NCI-H510A treated with DMSO at 0.1 percent for 48 hours (cell line): ENCODE results near the gene LMOD1.

Experiments used
- DNase-seq: peaks from one replicate; lab custom pipeline; 2025; lab: John Stamatoyannopoulos, UW

LMOD1 gene

DNA sequence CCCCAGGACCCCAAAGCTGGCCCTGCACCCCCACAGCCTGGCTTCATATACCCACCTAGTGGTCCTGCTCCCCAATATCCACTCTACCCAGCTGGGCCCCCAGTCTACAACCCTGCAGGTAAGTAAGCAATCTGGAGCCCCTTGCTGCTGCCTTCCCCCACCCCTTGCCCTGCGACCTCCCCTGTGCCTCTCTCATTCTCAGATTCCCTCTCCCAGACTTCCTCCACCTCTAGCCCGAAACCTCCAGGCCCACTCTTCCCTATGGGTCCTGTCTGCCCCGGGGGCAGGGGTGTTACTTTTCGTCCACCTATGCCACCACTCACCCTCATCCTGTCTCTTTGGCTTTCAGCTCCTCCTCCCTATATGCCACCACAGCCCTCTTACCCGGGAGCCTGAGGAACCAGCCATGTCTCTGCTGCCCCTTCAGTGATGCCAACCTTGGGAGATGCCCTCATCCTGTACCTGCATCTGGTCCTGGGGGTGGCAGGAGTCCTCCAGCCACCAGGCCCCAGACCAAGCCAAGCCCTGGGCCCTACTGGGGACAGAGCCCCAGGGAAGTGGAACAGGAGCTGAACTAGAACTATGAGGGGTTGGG lies 54.8 kb downstream of the LMOD1 start:
- no peak for DNase-seq

DNA sequence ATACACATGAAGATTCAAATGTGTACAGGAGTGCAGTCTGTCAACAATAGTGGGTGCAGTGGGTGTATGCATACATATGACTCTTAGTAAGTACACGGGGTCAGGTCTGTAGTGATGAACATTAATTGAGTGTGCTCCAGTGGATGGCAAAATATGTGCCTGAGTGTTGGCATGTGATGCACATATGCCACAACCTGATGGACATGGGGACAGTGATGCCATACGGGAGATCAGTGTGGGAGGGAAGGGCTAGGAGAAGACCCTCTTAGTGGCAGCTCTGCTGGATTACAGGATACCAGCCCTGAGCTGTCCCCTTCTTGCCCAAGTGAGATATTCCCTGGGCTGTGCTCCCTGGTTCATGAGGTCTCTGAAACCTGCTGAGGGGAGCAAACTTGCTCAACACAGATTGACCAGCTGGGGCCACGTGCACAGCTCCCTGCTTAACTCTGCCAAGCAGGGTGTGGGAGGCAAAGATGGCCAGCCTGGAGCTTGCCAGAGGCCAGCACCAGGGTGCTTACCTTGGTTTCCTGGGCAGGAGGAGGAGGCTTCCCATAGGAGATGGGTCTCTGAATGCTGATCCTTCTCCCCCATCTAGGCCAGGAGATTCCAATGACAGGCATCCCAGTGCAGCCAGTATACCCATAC lies 55.4 kb downstream of the LMOD1 start:
- DNase-seq = no peak

- DNase-seq = no peak
These were observed 56.1 kb downstream of the LMOD1 start for GRCh38 chr1:201890223-201890622.

DNA sequence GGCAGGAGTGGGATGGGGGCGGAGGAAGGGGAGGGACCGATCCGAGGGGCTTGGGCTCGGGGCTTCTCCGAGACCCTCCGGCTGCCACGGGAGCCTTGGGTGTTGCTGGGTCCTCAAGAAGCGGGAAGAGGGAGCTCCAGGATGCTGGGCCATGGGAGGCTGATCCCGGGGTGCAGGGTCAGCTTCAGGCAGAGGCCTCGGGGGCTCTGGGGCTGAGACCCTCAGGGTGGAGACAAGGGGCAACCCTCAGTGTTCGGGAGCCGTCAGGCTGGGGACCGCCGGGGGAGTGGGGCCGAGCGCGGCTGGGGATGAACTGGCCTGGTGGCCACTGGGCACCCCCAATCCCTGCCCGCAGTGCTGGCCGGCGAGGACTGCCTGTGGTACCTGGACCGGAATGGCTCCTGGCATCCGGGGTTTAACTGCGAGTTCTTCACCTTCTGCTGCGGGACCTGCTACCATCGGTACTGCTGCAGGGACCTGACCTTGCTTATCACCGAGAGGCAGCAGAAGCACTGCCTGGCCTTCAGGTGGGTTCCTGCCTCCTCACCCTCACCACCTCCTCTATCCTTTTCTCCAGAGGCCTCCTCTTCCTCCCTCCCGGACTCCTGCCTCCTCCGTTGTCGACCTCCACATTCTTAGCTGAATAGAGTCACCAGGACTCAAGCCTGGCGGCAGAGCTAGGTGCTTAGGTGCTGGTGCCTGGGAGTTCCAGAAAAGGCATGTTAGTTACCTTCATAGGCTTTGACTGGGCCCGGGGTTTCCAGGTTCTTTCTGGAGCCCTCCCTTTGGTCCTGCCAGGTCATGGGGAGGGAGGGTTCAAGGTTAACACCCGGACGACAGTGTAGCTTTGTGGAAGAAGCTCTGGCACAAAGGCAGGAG lies 57.0 kb downstream of the LMOD1 start:
- no peak for DNase-seq

DNA sequence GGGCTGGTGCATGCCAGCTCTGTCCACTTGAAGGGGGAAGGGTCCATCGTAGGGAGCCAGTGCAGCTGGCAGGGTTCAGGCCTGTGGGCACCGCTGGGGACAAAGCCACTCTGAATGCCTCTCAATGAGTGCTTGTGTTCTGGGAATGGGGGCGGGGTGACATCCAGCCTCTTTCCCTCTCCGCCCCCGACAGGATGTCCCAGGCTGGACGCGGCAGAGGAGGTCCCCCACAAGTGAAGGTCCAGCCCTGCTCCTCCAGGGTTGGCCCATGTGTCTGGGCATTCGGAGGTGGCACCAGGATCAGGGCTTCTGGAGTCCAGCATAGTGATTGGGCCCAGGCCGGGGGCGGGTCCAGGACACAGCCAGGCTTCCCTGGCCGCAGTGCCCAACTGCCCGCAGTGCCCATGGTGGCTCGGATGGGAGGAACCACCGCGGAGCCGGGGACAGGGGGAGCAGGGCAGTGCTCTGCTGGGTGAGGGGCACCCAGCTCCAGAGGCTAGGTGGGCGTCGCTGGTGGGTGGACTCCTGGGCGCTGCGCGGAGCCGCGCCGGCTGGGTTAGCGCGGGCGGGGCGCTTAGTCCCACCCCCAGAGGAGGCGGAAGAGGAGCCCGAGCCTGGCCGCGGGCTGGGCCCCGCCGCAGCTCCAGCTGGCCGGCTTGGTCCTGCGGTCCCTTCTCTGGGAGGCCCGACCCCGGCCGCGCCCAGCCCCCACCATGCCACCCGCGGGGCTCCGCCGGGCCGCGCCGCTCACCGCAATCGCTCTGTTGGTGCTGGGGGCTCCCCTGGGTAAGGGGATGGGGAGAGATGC lies 57.9 kb downstream of the LMOD1 start, which contains the start of gene SHISA4:
SHISA4 (plus strand) TSS at position 617 of the 808 bp plus-strand sequence; CDS start at position 714, 97 bp downstream.
- peak; percentile 51 for DNase-seq

DNA sequence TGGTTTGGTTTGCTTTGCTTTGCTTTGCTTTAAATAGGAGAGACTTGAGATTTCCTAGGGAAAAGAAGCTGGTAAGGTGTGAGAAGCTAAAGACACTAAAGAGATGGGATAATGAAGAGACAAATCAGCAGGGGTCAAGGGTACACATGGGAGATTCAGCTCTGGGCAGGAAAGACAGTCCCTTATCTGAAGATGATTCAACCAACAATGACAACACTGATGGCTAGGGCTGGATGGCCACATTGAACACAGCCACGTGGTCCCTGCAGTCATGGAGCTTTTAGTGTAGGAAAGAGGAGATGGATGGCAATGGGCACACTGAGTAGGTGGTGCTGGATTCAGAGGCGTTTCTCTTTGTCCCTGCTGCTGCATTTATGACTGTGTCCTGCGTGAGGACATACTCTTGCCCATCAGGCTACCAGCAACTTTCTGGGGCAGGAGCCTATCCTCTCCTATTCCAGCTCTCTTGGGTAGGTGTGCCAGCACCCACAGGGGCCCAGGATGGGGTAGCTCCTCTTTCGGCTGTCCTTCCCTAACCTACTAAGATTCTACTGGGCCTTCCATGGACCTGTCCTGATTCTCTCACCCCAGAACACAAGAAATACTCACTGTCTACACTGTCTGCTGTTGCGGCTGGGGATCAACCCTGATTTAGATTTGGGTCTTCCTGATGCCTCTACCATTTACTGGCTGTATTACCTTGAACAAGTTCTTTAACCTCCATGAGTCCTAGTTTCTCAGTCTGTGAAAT lies 59.1 kb downstream of the LMOD1 start:
- no peak for DNase-seq

GRCh38 chr1:201886103-201886885 lies 60.1 kb downstream of the LMOD1 start:
- no peak for DNase-seq

GRCh38 chr1:201885531-201886075 lies 60.7 kb downstream of the LMOD1 start:
- no peak for DNase-seq

DNA sequence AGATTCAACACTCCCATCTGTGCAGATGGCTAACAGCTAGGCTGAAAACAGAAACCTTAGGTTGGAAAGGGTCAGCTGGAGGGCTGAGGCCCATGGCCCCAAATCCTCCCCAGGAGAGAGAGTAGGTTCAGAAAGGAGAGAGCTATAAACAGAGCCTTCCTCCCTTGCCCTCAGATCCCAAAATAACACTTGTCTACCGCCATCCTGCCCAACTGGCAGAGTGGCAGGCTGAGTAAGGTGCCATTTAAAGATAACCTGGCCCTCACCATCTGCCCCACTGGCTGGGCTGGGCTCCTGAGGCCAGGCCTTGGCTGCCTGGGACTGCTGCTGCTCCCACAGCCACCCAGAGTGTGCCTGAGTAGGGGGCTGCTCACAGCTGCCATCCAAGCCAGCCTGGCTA lies 61.9 kb downstream of the LMOD1 start:
- DNase-seq = no peak

DNA sequence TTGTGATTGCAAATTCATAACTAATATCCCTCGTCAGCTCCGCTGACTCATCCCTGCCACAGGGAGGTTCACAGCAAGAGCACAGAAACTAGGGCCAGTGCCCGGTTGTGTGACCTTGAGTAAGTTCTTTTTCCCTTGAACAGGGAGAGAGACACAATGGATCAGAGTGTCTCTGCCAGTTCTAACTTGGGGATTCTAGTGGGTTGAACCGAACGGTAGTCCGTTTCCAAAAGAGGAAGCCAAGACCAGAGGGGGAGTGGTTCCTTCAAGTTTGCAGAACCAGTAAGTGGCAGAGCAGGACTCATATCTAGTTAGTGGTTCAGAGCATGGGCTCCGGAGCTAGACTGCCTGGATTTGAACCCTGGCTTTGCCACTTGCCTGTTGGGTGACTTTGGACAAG lies 62.6 kb downstream of the LMOD1 start:
- DNase-seq = no peak

GRCh38 chr1:201883266-201883665 lies 63.1 kb downstream of the LMOD1 start:
- no peak for DNase-seq

GRCh38 chr1:201882665-201883132 lies 63.6 kb downstream of the LMOD1 start:
- no peak for DNase-seq

DNA sequence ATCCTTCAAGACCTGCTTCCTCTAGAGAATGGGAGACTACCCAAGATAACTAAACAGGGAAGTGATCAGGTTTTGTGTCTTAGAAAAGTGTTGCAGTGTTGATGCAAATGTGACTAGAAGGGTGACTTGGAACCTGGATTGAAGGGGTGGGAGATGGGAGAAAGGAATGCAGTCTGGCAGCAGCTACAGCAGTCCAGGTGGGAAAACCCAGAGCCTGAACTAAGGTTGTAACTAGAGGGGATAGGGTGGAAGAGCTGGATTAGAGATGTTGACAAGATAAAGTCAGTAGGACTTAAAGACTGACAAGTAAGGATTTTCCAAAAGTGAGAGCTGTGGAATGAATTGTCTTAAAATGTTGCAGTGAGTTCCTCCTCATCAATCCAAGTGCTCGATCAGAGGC lies 64.7 kb downstream of the LMOD1 start:
- no peak for DNase-seq

DNA sequence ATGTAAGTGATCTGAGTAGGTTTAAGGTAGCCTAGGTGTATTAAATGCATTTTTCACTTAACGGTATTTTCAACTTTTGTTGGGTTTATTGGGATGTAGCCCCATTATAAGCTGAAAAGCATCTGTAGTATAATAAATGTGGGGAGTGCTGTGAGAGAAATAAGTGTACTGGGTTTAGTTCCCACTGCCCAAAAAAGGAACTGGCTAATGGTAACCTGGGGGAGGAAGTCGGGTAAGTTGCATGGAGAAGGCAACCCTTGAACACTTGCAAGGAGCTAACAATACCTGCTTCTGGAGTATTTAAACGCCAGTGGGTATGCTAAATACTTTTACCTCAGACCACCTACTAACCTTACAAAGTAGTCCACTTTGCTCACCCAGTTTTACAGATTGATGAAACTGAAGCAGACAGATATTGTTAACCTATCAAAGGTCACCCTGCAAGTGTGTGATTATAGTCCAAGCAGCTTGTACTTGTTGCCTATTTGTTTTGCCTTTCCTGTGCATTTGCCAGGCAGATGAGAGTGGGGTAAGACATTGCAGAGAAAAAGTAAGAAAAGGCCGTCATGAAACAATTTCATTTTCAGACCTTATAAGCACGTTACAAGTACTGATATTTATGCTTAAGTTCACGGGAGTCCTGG lies 65.3 kb downstream of the LMOD1 start:
- no peak for DNase-seq

DNA sequence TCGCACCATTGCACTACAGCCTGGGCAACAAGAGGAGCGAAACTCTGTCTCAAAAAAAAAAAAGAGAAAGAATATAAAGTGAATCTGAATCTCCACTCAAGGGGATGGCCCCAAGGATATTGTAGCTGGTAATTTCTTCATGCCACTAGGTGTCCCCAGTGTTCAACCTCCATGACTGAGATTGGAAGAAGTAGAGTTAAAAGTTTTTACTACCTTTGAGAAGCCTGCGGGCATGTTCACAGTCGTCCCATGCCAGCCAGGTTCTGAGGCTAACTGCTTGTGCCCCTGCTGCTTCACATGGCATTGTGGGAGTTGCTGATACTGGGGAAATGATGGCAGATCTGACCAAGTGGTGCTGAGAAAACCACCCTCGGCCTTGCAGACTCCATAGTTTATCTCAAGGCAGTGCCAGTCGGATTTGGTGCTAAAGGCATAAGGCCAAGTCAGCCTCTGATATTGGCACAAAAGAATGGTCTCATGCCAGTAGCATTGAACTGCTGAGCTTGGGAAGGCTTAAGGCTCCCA lies 68.4 kb downstream of the LMOD1 start:
- peak; percentile 63 for DNase-seq

DNA sequence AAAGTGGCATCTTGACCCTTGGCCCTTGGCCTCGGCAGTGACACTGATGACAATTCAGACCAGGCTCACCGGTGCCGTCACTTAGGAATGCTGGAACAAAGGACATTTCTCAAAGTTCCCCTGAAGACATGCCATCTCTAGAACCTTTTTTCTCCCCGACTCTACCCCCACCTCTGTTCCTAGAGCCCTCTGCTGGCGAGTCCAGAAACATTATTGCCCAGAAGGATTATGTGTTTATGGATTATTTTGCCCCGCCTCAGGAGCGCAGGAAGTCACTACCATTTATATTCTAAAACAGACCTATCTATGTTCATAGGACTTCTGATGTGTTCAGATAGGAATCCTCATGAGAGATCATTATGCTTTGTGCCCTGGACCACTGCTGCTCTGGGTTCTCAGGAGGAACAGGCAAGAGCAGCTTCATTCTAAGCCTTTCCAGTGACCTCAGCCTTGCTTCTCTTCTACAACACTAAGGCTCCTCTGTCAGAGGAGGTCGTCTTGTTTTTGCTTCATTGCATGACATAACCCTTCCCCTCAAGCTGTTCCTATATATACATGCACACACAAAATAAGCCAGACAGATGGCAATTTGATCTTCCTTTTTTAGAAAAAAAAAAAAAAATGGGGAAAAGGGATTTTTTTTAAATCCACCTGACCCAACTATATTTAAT lies 70.1 kb downstream of the LMOD1 start:
- DNase-seq = no peak

- no peak for DNase-seq
These were observed 71.7 kb downstream of the LMOD1 start for GRCh38 chr1:201874672-201875071.

DNA sequence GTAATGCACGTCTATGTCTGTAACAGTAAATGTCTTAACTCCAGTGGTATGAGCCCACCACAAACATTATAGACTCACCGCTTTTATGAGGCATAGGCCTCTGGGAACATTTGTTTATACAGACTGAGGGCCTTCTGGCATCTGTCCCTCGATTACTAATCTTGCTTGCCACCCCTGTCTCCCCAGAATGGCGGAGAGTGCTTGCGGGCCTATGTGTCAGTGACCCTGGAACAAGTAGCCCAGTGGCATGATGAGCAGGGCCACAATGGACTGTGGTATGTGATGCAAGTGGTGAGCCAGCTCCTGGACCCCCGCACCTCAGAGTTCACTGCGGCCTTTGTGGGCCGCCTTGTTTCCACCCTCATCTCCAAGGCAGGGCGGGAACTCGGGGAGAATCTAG lies 76.0 kb downstream of the LMOD1 start:
- DNase-seq = no peak

DNA sequence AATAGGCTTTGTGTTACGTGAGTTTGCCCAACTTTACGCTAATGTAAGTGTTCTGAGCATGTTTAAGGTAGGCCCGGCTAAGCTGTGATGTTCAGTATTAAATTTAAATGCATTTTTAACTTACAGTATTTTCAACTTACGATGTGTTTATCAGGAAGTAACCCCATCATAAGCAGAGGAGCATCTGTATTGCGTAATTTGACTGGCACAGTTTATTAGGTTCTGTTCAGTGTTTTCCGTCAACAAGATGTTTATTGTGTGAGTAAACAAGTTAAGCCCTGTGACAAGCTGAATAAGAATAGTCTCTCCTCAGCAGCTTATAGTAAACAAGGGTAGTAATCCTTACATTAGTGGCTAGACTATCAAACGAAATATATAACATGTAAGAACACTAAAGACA lies 84.9 kb downstream of the LMOD1 start:
- DNase-seq = no peak
